ENCODE data around the gene GPANK1. TPM values are rescaled to one million over a fixed set of nuclear protein-coding genes. Genes with fewer than 3 reads are reported as not detected.

GPANK1 gene
- total and polyA plus RNA-seq, 9 of the 15 experiments (the other 6 are each of a cell fraction or from before 2014, with no cell fraction given), result 32.2 to 111 (median 46.3) TPM

DNA sequence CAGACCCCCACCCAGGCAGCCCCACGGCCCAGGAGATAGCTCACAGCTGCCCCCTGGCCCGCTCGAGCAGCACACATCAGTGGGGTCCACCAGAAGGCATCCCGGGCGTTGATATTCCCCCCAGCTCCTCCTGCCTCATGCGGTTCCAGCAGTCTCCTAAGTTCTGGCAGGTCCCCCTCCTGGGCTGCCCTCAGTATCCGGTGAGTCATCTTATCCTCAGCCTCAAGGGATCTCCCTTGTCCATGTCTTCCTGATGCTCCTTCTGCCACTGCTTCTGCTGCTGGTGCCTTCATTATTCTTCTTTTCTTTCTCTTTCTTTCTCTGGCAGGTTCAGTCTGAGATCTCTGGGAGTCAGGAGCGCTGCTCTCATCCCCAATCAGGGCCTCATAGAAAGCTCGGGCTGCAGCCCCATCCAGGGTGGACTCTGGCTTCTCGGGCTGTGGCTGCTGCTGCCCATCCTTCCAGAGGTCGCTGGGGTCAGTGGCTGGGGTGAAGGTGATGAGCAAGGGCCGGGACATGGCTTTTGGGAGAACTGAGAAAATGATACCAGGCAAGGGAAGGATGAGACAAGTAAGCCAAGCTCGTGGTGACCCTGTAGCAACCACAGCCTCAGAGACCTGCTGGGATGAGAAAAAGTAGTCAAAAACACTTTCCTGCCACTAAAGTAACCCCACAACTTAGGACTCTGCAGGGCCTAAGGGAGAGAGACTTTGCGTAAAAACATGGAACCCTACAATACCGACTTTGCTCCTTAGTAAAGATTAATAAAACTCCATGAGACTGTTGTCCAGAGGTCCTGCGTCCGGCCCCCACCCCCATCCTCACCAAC lies 622 bp downstream of the GPANK1 start (continued):
- TF ChIP-seq, protein P1, sequence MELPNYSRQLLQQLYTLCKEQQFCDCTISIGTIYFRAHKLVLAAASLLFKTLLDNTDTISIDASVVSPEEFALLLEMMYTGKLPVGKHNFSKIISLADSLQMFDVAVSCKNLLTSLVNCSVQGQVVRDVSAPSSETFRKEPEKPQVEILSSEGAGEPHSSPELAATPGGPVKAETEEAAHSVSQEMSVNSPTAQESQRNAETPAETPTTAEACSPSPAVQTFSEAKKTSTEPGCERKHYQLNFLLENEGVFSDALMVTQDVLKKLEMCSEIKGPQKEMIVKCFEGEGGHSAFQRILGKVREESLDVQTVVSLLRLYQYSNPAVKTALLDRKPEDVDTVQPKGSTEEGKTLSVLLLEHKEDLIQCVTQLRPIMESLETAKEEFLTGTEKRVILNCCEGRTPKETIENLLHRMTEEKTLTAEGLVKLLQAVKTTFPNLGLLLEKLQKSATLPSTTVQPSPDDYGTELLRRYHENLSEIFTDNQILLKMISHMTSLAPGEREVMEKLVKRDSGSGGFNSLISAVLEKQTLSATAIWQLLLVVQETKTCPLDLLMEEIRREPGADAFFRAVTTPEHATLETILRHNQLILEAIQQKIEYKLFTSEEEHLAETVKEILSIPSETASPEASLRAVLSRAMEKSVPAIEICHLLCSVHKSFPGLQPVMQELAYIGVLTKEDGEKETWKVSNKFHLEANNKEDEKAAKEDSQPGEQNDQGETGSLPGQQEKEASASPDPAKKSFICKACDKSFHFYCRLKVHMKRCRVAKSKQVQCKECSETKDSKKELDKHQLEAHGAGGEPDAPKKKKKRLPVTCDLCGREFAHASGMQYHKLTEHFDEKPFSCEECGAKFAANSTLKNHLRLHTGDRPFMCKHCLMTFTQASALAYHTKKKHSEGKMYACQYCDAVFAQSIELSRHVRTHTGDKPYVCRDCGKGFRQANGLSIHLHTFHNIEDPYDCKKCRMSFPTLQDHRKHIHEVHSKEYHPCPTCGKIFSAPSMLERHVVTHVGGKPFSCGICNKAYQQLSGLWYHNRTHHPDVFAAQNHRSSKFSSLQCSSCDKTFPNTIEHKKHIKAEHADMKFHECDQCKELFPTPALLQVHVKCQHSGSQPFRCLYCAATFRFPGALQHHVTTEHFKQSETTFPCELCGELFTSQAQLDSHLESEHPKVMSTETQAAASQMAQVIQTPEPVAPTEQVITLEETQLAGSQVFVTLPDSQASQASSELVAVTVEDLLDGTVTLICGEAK (IDR thresholded peaks at IDR 0.05), result no peak
- TF ChIP-seq, protein P1 (CRISPR knock-in tag; IDR thresholded peaks at IDR 0.05), result no peak
- TF ChIP-seq, protein P2, sequence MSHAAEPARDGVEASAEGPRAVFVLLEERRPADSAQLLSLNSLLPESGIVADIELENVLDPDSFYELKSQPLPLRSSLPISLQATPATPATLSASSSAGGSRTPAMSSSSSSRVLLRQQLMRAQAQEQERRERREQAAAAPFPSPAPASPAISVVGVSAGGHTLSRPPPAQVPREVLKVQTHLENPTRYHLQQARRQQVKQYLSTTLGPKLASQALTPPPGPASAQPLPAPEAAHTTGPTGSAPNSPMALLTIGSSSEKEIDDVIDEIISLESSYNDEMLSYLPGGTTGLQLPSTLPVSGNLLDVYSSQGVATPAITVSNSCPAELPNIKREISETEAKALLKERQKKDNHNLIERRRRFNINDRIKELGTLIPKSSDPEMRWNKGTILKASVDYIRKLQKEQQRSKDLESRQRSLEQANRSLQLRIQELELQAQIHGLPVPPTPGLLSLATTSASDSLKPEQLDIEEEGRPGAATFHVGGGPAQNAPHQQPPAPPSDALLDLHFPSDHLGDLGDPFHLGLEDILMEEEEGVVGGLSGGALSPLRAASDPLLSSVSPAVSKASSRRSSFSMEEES (CRISPR knock-in tag; IDR thresholded peaks at IDR 0.05), result no peak
- peak; percentile 17; the same call in 1 of the 2 replicates for TF ChIP-seq ZNF347 (CRISPR knock-in tag; IDR thresholded peaks at IDR 0.05; ENCODE audit: low read depth)
- no peak for TF ChIP-seq MTF1 (CRISPR knock-in tag; IDR thresholded peaks at IDR 0.05; ENCODE audit: borderline replicate concordance)
- 0 out of 2 replicates have a peak, but pooled peaks have one; percentile 11 for TF ChIP-seq PML (IDR thresholded peaks at IDR 0.05; ENCODE audit: low read length)
- TF ChIP-seq TAF7 (tag; IDR thresholded peaks at IDR 0.05), result no peak
- TF ChIP-seq MTA1 (IDR thresholded peaks at IDR 0.05; ENCODE audit: borderline replicate concordance), result 0 out of 2 replicates have a peak, but pooled peaks have one; percentile 25
- no peak for TF ChIP-seq ESRRB (CRISPR knock-in tag; IDR thresholded peaks at IDR 0.05; ENCODE audit: borderline replicate concordance)
- TF ChIP-seq TCF7L2 (IDR thresholded peaks at IDR 0.05; ENCODE audit: low read depth, low read length), result no peak
- TF ChIP-seq, protein P3, sequence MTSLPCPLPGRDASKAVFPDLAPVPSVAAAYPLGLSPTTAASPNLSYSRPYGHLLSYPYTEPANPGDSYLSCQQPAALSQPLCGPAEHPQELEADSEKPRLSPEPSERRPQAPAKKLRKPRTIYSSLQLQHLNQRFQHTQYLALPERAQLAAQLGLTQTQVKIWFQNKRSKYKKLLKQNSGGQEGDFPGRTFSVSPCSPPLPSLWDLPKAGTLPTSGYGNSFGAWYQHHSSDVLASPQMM (CRISPR knock-in tag; IDR thresholded peaks at IDR 0.05), result no peak
- TF ChIP-seq POU5F1 (IDR thresholded peaks at IDR 0.05; ENCODE audit: borderline replicate concordance, low read depth, low read length, partially characterized antibody), result no peak
- no peak for TF ChIP-seq NFE2L1 (tag; IDR thresholded peaks at IDR 0.05; ENCODE audit: borderline replicate concordance, low read depth)
- TF ChIP-seq, protein P4, sequence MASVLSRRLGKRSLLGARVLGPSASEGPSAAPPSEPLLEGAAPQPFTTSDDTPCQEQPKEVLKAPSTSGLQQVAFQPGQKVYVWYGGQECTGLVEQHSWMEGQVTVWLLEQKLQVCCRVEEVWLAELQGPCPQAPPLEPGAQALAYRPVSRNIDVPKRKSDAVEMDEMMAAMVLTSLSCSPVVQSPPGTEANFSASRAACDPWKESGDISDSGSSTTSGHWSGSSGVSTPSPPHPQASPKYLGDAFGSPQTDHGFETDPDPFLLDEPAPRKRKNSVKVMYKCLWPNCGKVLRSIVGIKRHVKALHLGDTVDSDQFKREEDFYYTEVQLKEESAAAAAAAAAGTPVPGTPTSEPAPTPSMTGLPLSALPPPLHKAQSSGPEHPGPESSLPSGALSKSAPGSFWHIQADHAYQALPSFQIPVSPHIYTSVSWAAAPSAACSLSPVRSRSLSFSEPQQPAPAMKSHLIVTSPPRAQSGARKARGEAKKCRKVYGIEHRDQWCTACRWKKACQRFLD (CRISPR knock-in tag; IDR thresholded peaks at IDR 0.05), result no peak
